ELF-1 (cell line): ENCODE measurements around the gene SLC6A7.
"Not testable (repeated sequence)": the region's sequence is repeated elsewhere in the genome, so short reads cannot be mapped to it uniquely, and the experiment has no call there.

Source experiments
- DNase-seq: peaks from one replicate; pipeline ENCODE4 v3.0.0-alpha.2; 2016; ENCODE audit warnings: low read depth, low spot score

Gene SLC6A7

DNA sequence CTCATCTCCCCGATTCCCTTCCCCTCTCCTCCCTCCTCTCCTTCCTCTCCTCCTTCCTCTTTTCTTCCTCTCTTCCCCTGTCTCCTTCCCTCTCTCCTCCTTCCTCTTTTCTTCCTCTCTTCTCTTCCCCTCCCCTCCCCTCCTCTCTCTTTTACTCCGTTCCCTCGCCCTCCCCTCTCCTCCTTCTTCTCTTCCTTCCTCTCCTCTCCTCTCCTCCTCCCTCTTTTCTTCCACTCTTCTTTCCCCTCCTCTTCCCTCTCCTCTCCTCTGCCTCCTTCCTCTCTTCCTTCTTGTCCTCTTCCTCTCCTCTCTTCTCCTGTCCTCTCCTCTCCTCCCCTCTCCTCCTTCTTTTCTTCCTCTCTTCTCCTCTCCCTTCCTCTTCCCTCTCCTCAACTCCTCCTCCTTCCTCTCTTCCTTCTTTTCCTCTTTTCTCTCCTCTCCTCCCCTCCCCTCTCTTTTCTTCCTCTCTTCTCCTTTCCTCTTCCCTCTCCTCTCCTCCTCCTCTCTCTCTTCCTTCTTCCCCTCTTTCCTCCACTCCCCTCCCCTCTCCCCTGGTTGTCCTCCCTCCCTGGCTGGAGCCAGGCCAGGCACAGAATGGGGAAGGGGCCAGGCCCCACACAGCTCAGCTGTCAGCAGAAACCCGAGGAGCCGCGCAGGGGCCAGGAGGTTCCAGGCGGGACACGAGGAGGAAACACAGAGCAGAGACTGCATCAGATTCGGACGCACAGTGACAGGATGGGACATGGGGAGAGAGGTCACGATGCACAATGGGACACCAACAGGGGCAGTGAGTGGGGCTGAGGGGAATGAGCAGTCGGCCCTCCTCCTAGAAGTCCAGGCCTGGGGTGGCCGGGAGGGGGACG is 51.7 kb downstream of the SLC6A7 start:
- no peak for DNase-seq

DNA sequence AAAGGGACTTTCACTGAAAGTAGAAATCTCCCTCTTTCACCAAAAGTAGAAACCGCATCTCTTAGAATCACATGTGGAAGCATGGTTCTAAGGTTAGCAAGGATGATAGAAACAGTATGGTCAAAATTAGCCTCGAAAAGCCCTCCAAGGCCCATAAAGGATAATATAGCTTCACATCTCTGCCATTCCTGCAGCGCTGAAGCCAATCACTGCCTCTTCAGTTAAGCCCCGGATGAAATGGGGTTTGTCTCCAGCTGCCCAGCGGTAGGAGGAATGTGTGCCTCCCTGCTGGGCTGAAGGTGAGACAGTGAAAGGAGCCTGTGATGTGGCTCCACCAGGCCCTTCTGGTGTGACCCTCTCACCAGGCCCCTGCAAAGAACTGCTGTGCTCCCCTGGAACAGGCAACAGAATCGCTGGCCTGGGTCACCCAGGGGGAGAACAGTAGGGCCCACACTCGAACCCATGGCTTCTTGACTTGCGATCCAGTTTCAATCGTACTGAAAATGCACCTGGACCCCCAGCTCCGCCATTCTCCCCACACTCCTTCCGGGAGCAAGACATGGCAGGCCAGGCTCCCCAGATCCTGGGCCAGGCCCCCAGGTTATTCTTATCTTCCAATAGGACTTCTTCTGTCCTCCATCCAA is 52.5 kb downstream of the SLC6A7 start:
- DNase-seq: peak; percentile 21

DNA sequence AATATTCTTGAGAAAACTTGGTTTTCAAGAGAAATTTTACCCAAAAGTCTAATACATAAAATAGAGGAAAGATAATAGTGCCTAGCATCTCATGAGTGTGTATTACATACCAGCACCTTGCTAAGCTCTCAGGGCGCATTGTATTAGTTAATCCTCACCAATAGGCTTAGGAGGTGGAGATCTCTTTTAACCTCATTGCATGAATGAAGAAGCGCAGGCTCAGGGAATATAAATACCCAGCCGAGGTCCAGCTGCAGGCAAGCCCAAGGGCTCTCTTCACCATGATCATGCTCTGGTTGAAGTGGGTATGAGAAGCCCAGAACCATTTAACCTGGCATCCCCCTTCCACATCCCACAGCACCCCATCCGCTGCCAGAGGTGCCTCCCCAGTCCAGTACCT is 53.7 kb downstream of the SLC6A7 start:
- no peak for DNase-seq

DNA sequence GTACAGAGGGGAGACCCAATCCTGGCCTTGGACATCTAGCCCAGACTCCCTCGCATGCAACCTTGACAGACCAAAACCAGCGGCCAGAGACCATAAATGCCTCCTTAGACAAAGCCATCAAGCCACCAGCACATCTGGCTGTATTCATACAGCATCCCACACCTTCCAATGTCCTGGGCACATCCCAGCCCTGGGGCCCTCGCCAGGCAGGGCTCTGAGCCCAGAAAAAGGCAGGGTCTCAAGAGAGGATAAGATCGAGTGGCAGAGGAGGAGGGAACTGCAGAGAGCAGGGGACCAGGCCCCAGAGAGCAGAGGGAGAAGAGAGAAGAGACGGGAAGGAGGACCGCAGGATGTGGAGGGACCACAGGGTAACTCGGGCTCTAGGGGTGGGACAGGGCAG is 54.3 kb downstream of the SLC6A7 start:
- DNase-seq: no peak

DNA sequence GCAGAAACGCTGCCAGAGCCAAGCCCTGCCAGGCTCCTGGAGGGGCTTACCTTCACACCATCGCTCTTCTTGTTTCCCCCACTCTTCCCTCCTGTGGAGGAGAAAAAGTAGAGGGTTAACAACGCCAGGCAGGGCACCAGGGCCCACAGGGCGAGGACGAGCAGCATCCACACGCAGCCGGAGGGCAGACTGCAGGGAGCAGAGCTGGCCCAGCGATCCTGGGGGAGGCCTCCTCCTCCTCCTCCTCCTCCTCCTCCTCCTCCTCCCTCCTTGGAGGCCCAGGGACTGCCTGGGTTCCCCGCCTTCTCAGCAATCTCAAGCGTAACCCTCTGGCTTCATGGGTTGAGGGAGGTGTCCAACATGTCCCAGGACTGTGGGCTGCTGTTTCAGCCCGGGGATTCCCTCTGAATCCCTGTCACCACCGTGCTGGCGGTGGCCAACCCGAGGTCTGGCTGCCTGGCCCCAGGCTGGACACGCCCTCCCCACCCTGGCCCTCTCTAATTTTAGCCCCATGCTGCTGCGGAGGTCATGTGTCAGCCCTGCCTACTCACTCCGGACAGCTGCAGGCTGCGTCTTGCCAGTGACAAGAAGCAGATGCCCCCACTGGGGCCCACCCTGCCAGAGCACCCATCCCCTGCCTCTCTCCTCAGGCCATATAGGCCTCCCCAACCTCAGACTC is 55.4 kb downstream of the SLC6A7 start:
- peak; percentile 87 for DNase-seq

DNA sequence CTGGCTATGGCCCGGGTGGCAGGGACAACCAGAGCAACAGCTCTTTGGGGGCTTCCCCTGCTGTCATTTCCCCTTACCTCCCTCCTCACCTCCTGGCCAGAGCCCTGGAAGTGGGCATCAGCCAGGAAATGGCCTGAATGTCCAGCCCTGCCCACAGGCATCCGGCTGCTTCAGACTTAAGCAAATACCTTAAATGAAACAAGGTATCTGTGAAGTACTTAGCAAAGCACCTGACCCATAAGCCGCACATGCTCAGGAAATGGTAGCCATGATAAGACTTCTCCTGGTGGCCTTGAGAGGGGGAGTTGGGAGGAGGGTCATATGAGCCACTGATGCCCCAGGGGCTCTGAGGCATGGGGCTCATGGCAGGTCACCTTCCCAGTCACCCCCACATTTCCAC is 55.9 kb downstream of the SLC6A7 start:
- DNase-seq: no peak

DNA sequence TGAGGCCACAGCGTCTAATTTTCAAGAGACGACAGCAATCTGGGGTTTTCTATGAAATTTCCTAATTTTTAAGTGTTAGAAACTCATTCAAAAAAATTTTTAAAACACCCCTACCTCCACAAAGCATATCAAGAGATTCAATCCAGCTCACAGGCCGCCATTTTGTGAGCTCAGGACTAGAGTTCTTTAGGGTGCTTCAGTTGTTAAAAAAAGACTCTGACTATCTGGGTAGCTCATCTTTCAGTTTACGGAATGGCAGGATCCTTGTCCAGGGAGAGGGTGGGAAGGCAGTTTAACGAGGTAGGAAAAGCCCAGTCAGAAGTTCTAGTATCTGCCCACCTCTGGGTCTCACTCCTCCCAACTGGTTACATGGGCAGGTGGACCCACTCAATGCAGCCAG is 56.6 kb downstream of the SLC6A7 start:
- no peak for DNase-seq

DNA sequence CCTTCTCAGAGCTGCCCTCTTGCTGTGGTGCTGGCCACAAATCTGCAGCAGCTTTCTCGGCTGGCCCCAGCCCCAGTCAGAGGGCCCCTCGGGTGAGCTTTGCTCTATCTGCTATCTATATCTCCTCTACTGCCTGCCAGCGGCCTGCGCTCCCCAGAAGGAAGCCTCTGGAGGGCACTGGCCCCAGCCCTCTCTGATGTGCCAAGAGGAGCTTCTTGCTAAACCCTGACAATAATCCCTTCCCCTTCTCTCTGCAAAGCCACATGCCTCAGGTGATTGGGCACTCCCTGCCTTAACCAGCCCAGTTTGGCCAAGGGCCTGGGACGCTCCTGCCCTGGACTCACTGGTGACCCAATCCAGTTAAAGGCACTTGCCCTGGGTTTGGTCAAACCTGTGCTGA is 57.0 kb downstream of the SLC6A7 start:
- DNase-seq: no peak

DNA sequence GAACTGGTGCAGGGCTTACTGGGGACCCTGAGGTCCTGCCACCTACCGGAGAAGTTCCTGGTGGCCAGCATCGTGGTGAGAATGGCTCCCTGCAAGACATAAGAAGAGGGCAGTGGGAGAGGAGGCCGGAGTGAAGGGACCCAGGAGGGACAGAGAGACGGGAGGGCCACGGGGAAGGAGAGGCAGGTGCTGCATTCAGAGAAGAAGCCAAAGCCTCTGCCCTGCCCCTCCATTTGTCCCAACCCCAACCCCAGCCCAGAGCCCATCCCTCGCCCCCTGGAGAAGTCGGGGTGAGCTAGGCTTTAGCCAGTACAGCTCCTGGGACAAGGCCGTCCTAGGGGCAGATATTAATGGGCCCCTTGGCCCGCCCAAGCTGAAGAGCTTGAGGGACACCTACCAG is 57.9 kb downstream of the SLC6A7 start:
- DNase-seq: no peak

DNA sequence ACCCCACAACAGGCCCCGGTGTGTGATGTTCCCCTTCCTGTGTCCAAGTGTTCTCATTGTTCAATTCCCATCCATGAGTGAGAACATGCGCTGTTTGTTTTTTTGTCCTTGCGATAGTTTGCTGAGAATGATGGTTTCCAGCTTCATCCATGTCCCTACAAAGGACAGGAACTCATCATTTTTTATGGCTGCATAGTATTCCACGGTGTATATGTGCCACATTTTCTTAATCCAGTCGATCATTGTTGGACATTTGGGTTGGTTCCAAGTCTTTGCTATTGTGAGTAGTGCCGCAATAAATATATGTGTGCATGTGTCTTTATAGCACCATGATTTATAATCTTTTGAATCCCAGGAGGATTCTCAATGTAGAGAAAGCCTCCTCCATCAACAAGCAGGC is 58.6 kb downstream of the SLC6A7 start:
- DNase-seq: not testable (repeated sequence)

DNA sequence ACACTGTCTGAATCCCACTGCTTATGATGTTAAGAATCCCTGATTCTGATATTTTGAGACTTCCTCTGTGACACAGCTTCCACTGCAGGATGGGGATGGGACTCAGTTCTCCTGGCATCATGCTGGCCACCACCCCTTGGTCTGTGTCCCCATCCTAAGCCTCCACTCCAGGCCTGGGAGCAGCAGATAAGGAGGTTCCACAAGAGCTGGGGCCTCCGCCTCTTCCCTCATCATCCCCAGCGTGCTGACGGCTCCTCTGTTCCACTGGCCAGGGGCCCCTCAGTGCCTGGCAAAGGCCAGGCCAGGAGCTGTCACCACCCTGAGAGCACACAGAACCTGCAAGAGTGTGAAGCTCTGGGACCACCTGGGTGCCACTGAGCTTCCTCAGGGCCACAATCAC is 59.1 kb downstream of the SLC6A7 start:
- DNase-seq: no peak

DNA sequence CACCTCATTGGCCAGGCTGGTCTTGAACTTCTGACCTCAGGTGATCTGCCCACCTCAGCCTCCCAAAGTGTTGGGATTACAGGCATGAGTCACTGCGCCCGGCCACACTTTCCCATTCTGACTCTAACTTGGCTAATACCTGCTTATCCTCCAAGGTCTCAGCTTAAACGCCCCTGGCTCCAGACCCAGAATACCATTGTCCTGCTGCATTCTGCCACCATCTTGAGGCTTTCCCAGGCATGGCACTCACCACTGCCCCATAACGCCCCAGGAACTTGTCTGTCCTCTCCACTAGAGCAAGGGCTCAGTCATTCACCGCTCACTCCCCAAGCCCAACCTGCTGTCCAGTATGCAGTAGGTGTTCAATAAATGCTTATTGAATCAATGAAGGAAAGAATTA is 59.9 kb downstream of the SLC6A7 start:
- peak; percentile 42 for DNase-seq

DNA sequence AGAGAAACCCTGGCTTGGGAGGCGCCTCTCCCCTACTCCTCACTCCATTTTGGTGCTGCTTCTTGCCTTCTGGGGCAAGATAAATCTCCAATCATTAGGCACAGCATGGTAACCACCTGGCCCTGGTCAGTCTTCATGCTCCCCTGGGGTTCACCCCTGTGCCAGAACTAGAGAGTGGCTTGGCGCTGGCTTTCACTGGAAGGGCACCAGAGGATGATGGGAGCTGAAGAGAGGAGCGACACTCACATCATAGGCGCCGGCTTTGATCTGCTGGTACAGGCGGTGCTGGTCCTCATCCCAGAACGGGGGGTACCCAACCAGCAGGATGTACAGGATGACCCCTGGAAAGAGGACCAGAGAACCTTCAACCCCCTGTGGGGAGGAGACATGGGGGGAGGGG is 61.6 kb downstream of the SLC6A7 start:
- DNase-seq: no peak

DNA sequence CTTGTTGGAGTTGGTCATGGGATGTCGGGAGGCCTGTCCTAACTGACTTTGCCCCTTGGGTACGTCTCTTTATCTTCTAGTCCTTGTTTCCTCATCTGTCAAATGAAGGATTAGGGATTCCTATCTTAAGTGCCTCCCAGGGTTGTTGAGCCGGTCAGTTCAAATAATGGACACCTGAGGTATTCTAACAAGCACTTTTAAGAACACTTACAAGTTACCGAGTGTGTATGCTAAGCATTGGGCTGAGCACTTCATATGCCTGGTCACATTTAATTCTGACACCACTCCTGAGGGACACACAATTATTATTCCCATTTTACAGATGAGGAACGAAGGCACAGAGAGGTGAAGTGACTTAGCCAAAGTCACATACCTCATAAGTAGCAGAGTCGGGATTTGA is 62.6 kb downstream of the SLC6A7 start:
- no peak for DNase-seq

DNA sequence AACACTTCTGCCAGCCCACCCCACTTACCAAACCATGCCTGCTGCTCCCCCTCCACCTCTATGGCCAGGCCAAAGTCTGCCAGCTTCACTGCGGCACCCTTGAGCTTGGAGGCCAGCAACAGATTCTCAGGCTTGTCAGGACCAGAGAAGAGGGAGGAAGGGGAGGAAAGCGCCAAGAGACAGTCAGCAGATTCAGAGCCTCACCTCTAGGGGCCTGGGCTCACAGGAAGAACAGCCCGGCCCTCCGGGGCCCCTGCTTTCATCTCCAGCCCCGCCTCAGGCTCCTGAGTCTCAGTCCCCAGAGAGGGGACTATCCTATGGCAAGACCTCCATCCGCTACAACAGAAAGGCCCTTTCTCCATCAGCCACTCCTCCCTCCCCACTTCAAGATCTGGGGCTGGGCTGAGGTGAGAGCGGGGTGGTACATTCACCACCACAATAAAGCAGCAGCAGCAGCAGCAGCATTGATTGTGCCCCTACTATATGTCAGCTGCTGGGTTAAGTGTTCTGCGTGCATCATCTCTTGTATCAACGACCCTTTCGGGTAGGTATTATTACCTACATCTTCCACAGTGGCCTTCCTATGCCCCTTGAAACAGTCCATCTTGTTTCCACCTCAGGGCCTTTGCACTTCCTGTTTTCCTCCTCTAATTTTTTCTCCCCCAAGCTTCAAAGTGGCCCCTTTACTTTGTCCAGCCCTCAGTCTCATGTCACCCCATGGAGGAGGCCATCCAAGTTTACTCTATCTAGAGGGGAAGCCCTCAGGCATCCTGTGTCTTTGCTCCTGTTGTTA is 63.8 kb downstream of the SLC6A7 start:
- DNase-seq: peak; percentile 69

DNA sequence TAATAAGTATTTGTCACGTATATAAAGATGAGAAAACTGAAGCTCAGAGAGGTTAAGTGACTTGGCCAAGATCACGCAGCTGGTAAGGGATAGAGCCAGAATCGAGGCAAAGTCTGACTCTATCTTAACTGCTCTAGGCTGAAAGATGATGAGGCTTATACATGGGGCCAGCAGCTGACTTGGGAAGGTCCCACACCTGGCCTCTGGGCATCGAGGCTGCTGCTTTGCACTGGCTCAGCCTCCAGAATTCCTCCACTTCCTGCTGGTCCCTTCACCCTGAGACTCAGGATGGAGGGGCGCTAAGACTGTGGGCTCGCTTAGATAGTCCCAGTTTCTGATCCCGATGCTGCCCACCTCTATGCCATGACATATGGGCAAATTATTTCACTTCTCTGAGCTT is 64.5 kb downstream of the SLC6A7 start:
- DNase-seq: no peak

DNA sequence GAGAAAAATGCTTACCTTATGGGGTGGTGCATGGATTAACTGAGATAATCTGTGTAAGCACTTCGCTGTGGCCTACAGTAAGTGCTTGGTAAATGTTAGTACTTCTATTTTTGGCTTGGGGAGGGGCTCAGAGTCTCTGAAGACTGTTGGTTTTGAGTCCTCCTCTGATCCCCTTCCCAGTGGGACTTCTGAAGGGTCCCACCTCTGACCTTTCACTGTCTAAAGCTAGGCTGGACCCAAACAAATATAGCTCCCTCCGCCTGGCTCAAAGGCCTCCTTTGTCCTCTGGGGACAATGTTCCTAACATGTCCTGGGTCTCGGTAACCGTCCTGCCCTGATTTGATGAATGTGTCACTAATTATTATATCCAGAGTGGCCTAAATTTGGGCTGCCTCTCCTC is 64.9 kb downstream of the SLC6A7 start:
- DNase-seq: no peak

DNA sequence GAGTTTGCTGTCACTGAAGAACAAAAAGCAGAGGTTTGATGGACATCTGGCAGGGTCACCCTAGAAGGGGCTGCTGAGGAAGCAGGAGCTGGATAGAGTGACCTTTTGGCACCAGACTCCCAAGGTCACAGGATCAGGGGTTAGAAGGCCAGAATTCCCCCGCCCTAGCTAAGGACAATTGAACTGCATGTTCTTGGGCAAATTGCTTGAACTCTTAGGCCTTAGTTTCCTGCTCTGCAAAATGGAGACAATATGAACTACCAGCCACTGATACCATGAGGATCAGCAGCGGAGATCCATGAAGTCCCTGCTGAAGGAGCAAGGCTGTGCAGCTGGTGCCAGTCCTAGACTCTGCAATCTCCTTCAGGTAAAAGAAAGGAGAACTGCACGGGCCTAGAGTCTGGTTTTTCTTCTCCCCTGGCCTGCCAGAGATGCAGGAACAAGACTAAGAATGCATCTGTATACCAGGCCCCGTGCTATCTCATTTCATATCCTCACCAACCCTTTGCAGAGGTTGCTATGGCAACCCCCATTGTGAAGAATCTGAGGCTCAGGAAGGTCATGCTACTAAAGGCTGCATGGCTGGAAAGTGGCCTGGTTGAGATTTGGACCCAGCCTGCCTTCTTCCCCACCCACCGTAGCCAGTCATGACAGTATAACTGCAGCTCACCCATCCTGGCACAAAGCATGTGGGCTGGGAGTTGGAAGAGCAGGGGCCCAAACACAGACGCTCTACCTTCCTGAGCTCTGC is 66.0 kb downstream of the SLC6A7 start:
- DNase-seq: peak; percentile 36

DNA sequence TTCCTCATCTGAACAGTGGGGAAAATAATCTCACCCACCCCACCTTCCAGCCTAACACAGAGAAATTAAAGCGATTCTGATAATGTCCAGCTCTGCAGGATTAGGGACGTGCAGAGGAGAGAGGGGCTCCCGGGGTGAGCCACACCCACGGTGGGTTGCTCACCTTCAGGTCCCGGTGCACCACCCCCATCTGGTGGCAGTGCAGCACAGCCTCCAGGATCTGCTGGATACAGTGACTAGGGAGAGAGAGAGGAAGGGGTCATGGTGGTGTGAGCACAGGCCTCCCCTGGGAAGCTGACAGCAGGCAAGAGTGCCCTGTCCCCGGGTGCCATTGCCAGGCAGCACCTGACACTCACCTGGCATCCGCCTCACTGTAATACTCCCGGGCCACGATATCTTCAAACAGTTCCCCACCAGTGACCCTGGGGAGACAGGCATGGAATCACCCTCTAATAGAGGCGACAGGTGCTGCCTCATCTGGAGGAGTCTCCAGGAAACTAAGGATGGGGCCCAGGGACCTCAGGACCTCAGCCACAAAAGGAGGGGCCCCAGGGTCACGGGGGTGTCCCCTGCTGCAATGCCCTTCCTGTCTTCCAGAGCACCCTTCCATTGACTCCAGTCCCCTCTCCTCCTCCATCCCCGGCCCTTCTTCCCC is 66.7 kb downstream of the SLC6A7 start:
- DNase-seq: peak; percentile 68

DNA sequence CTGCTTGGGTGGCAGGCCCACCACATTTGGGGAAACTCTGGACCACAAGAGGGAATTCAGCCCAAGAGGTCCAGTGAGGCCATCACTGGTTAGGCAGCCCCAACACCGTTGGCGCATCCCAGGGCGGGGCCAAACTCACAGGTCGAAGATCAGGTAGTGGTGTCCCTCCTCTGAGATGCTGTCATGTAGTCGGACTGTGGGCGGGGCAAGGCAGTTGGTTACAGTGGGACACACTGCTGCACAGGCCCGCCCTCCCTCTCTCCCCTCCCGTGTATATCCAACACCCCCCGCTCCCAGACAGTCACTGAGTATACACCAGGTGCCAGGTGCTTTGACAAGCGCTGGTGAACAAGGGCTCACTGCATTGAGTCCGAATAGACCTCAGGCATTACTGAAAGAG is 67.6 kb downstream of the SLC6A7 start:
- DNase-seq: no peak

DNA sequence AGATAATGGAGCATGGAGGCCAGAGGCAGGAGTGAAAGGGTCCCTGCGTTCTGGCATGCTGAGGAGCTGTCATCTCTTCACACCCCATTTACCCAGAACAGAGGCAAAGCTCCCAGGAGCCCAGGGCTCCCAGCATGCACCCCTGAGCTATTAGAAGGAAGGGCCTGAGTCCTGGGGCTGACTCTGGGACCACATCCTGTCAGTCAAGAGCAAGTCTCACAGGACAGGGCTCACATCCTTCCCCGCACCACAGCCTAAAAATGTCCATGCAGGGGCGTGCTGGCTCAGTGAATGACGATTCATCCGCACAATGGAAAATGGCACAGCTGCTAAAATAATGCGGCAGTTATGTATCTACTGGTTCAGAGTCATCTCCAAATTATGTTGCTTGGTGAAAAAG is 68.3 kb downstream of the SLC6A7 start:
- no peak for DNase-seq
